AG04450 (cell line): ENCODE data around the gene CLIP3. TPM values are rescaled to one million over a fixed set of nuclear protein-coding genes. Genes with fewer than 3 reads are reported as not detected.

ENCODE experiments used
- CTCF ChIA-PET: fragments of 300-600, 350-600 bp; formaldehyde crosslinking; extraction: SDS; loops from one replicate; lab custom pipeline; 2022; ENCODE audit warnings: antibody characterized with exemption, inconsistent platforms; lab: Charles Lee
- POLR2A ChIA-PET: fragments of 350-600 bp; formaldehyde crosslinking; extraction: SDS; loops from one replicate; lab custom pipeline; 2021; ENCODE audit warnings: antibody characterized with exemption, inconsistent platforms; lab: Yijun Ruan, JAX
- DNase-seq: peaks from one replicate; pipeline ENCODE4 v3.0.0-alpha.2; 2011; ENCODE audit warnings: low read depth, low spot score
- H3K27ac ChIP-seq: one replicate; pipeline ENCODE4 v1.5.1; 2012; ENCODE audit warnings: low read depth, low read length, control low read depth
- H3K27me3 ChIP-seq: one replicate; pipeline ENCODE4 v1.6.0; 2012; ENCODE audit warnings: low read length; ENCODE audit not compliant: control insufficient read depth, insufficient read depth
- H3K4me3 ChIP-seq: 2 replicates; pipeline ENCODE4 v1.5.1; 2011; ENCODE audit warnings: mild to moderate bottlenecking, low read depth, low read length, control low read depth
- H3K9me3 ChIP-seq: 2 replicates; pipeline ENCODE4 v1.5.1; 2012; ENCODE audit warnings: low read length; ENCODE audit not compliant: control insufficient read depth, insufficient read depth
- polyA plus RNA-seq: library from polyadenylated mRNA; depleted of rRNA; stranded (reverse); fragments of >200 nt; gene quantifications from 2 replicates; pipeline ENCODE4 v1.2.3, GENCODE V29; 2011
- TF ChIP-seq, protein P1 (sequence below): IDR thresholded peaks from 2 replicates; pipeline ENCODE4 v1.5.1; 2011; ENCODE audit warnings: low read depth, low read length, control low read depth, inconsistent platforms

CLIP3 gene
- polyA plus RNA-seq, 1 experiment = 18.1 TPM

DNA sequence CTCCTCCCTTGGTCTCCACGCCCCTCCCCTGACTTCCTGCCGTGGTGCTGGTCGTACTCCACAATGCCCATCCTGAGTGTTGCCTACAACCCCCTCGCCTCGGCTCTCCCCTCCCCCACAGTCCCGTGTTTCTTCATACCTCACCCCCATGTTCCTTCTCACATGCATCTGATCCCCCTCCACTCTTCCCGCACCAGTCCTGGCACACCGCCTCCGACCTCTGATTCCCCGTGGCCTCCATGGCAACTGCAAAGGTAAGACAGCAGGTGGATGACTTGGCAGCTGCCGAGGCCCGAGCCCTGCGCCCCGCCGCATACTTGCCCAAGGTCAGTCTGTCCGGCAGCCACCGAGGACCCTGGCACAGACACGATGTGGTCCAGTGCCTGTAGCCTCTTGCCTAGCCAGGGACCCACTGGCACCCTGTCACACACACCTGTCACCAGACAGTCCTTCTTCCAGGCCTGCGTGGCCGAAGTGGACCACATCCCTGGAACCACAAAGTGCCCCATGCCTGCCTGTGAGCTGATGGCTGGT, 53.8 kb downstream of the CLIP3 start:
- TF ChIP-seq, protein P1, sequence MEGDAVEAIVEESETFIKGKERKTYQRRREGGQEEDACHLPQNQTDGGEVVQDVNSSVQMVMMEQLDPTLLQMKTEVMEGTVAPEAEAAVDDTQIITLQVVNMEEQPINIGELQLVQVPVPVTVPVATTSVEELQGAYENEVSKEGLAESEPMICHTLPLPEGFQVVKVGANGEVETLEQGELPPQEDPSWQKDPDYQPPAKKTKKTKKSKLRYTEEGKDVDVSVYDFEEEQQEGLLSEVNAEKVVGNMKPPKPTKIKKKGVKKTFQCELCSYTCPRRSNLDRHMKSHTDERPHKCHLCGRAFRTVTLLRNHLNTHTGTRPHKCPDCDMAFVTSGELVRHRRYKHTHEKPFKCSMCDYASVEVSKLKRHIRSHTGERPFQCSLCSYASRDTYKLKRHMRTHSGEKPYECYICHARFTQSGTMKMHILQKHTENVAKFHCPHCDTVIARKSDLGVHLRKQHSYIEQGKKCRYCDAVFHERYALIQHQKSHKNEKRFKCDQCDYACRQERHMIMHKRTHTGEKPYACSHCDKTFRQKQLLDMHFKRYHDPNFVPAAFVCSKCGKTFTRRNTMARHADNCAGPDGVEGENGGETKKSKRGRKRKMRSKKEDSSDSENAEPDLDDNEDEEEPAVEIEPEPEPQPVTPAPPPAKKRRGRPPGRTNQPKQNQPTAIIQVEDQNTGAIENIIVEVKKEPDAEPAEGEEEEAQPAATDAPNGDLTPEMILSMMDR = no peak
- CTCF ChIA-PET = no interaction called here
- no peaks in the 10 kb centered on the region; the same call in 1 of the 2 replicates for H3K9me3 ChIP-seq
- H3K27me3 ChIP-seq = peaks cover 8% of the 10 kb centered on the region
- DNase-seq = no peak
- POLR2A ChIA-PET = no interaction called here
- H3K27ac ChIP-seq = no peak overlapping the region
- H3K4me3 ChIP-seq = no peak overlapping the region

- POLR2A ChIA-PET = interaction anchor here (0.6 kb wide), 1 partner anchor 17 kb away, joined by 4 read pairs; no protein-coding TSS in a partner anchor
- Histone ChIP-seq H3K9me3 (no peaks in the 10 kb centered on the region; the same call in 1 of the 2 replicates), H3K27me3 (peaks cover 8% of the 10 kb centered on the region), H3K27ac (no peak overlapping the region), H3K4me3 (no peak overlapping the region)
- CTCF ChIA-PET = no interaction called here
- DNase-seq = no peak
- TF ChIP-seq, protein P1 = no peak
Observed at GRCh38 chr19:35978271-35978670, 54.4 kb downstream of the CLIP3 start.

- CTCF ChIA-PET = no interaction called here
- H3K9me3 ChIP-seq = no peaks in the 10 kb centered on the region; the same call in 1 of the 2 replicates
- TF ChIP-seq, protein P1 = no peak
- H3K4me3 ChIP-seq = no peak overlapping the region
- H3K27me3 ChIP-seq = peaks cover 8% of the 10 kb centered on the region
- POLR2A ChIA-PET = interaction anchor here (0.6 kb wide), 1 partner anchor 16 kb away, joined by 4 read pairs; no protein-coding TSS in a partner anchor
- no peak for DNase-seq
- H3K27ac ChIP-seq = no peak overlapping the region
Observed at GRCh38 chr19:35977446-35978222, 55.0 kb downstream of the CLIP3 start.

- TF ChIP-seq, protein P1 = no peak
- Histone ChIP-seq H3K27me3 (peaks cover 8% of the 10 kb centered on the region), H3K27ac (no peak overlapping the region), H3K9me3 (no peaks in the 10 kb centered on the region; the same call in 1 of the 2 replicates), H3K4me3 (no peak overlapping the region)
- no peak for DNase-seq
- ChIA-PET CTCF (no interaction called here), POLR2A (no interaction called here)
Observed at GRCh38 chr19:35975608-35976214, 57.0 kb downstream of the CLIP3 start.

DNA sequence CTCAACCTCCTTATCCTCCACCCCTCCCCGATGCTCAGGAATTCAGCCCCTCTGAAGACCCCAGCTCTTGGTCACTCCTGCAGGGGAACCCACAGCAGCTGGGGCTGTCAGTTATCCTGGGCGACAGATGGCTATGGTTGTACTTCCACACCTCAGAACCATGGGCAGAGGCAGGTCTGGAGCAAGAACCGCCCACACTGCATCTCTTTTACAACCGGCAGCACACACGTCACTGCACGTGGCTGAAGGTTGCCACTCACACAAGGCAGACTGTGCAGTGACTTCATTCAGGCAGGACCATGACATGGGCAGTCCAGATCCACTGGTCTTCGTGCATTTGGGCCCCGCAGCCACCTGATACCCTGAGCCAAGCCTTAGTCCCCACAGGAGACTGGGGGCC, 59.2 kb downstream of the CLIP3 start:
- no peak overlapping the region for H3K4me3 ChIP-seq
- DNase-seq = no peak
- CTCF ChIA-PET = no interaction called here
- POLR2A ChIA-PET = no interaction called here
- H3K27me3 ChIP-seq = peaks cover 10% of the 10 kb centered on the region
- H3K9me3 ChIP-seq = no peaks in the 10 kb centered on the region; the same call in 1 of the 2 replicates
- no peak overlapping the region for H3K27ac ChIP-seq
- TF ChIP-seq, protein P1 = no peak
